Endothelial cell of umbilical vein (primary cell): Measurements from ENCODE around the gene KRT32.

Source experiments
- FOS ChIP-seq: IDR thresholded peaks from 2 replicates; pipeline ENCODE4 v1.6.1; 2011; ENCODE audit warnings: mild to moderate bottlenecking, low read length, moderate library complexity, borderline replicate concordance; ENCODE audit not compliant: insufficient read depth
- POLR2A ChIP-seq: IDR thresholded peaks from 2 replicates; pipeline ENCODE4 v1.6.1; 2012; ENCODE audit warnings: low read depth, mild to moderate bottlenecking, control low read depth, low read length
- TF ChIP-seq, protein P1 (sequence below), 2 donors: IDR thresholded peaks; 1 replicate in 1 of 2; 2 replicates in 1 of 2; pipeline ENCODE4 v1.5.1; 2011; ENCODE audit warnings: low read length in 2 of 2, mild to moderate bottlenecking in 2 of 2, moderate library complexity in 2 of 2, control low read depth in 1 of 2, inconsistent platforms in 1 of 2, low read depth in 1 of 2; ENCODE audit not compliant: insufficient read depth in 1 of 2; ENCODE audit errors: extremely low read depth in 1 of 2

DNA sequence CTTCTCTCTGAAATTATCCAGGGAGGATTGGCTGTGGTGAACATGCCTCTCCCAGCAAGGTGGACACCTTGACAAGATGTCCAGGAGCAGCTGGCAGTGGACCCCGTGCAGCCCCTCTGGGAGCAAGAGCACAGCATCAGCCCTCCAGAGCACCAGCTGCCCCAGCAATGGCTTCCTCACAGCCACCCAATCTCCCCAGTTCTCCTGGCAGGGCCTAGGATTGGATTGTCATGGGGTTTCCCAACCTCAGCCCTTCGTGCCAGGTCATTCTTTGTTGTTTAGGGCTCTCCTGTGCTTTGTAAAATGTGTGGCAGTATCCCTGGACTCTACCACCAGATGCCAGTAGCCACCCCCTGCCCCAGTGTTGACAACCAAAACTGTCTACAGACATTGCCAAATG, 24.3 kb upstream of the KRT32 start:
- TF ChIP-seq FOS (no peak), POLR2A (no peak)
- TF ChIP-seq, protein P1, sequence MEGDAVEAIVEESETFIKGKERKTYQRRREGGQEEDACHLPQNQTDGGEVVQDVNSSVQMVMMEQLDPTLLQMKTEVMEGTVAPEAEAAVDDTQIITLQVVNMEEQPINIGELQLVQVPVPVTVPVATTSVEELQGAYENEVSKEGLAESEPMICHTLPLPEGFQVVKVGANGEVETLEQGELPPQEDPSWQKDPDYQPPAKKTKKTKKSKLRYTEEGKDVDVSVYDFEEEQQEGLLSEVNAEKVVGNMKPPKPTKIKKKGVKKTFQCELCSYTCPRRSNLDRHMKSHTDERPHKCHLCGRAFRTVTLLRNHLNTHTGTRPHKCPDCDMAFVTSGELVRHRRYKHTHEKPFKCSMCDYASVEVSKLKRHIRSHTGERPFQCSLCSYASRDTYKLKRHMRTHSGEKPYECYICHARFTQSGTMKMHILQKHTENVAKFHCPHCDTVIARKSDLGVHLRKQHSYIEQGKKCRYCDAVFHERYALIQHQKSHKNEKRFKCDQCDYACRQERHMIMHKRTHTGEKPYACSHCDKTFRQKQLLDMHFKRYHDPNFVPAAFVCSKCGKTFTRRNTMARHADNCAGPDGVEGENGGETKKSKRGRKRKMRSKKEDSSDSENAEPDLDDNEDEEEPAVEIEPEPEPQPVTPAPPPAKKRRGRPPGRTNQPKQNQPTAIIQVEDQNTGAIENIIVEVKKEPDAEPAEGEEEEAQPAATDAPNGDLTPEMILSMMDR (IDR thresholded peaks at IDR 0.05; ENCODE audit: extremely low read depth in 1 of 2, insufficient read depth in 1 of 2, low read depth in 1 of 2, low read length in 2 of 2), result no peak
